Measurements from ENCODE around the gene RGS1. TPM values are rescaled to one million over a fixed set of nuclear protein-coding genes. Genes with fewer than 3 reads are reported as not detected.

The RGS1 gene
- total RNA-seq, 1 donor from 2014 or later, result not detected

- Mint-ChIP-seq H3K4me3 (ENCODE audit: unreplicated experiment) (no peak overlapping the region), H3K4me1 (ENCODE audit: unreplicated experiment) (no peaks in the 10 kb centered on the region), H3K27ac (ENCODE audit: unreplicated experiment) (no peak overlapping the region), H3K36me3 (ENCODE audit: unreplicated experiment) (no peaks in the 10 kb centered on the region), H3K9me3 (ENCODE audit: unreplicated experiment) (no peaks in the 10 kb centered on the region), H3K27me3 (ENCODE audit: unreplicated experiment) (no peaks in the 10 kb centered on the region)
- DNase-seq (ENCODE audit: extremely low spot score, unreplicated experiment), result no peak
- no peak for TF ChIP-seq CTCF (IDR thresholded peaks at IDR 0.05)
Measured at GRCh38 chr1:192592517-192592916, 16.9 kb downstream of the RGS1 start.

GRCh38 chr1:192592981-192593708 lies 17.6 kb downstream of the RGS1 start:
- no peaks in the 10 kb centered on the region for H3K9me3 Mint-ChIP-seq (ENCODE audit: unreplicated experiment)
- no peaks in the 10 kb centered on the region for H3K27me3 Mint-ChIP-seq (ENCODE audit: unreplicated experiment)
- DNase-seq (ENCODE audit: extremely low spot score, unreplicated experiment), result no peak
- no peaks in the 10 kb centered on the region for H3K36me3 Mint-ChIP-seq (ENCODE audit: unreplicated experiment)
- no peaks in the 10 kb centered on the region for H3K4me1 Mint-ChIP-seq (ENCODE audit: unreplicated experiment)
- no peak for TF ChIP-seq CTCF (IDR thresholded peaks at IDR 0.05)
- H3K4me3 Mint-ChIP-seq (ENCODE audit: unreplicated experiment), result no peak overlapping the region
- H3K27ac Mint-ChIP-seq (ENCODE audit: unreplicated experiment), result no peak overlapping the region

GRCh38 chr1:192595299-192595698 lies 19.7 kb downstream of the RGS1 start:
- H3K4me3 Mint-ChIP-seq (ENCODE audit: unreplicated experiment), result no peak overlapping the region
- H3K27me3 Mint-ChIP-seq (ENCODE audit: unreplicated experiment), result no peaks in the 10 kb centered on the region
- no peak for DNase-seq (ENCODE audit: extremely low spot score, unreplicated experiment)
- H3K36me3 Mint-ChIP-seq (ENCODE audit: unreplicated experiment), result no peaks in the 10 kb centered on the region
- H3K27ac Mint-ChIP-seq (ENCODE audit: unreplicated experiment), result no peak overlapping the region
- no peaks in the 10 kb centered on the region for H3K4me1 Mint-ChIP-seq (ENCODE audit: unreplicated experiment)
- H3K9me3 Mint-ChIP-seq (ENCODE audit: unreplicated experiment), result no peaks in the 10 kb centered on the region
- no peak for TF ChIP-seq CTCF (IDR thresholded peaks at IDR 0.05)

- DNase-seq (ENCODE audit: extremely low spot score, unreplicated experiment), result no peak
- Mint-ChIP-seq H3K27me3 (ENCODE audit: unreplicated experiment) (no peaks in the 10 kb centered on the region), H3K4me3 (ENCODE audit: unreplicated experiment) (no peak overlapping the region), H3K9me3 (ENCODE audit: unreplicated experiment) (no peaks in the 10 kb centered on the region), H3K36me3 (ENCODE audit: unreplicated experiment) (no peaks in the 10 kb centered on the region), H3K4me1 (ENCODE audit: unreplicated experiment) (no peaks in the 10 kb centered on the region), H3K27ac (ENCODE audit: unreplicated experiment) (no peak overlapping the region)
- TF ChIP-seq CTCF (IDR thresholded peaks at IDR 0.05), result no peak
Measured at GRCh38 chr1:192598589-192598988, 23.0 kb downstream of the RGS1 start.

DNA sequence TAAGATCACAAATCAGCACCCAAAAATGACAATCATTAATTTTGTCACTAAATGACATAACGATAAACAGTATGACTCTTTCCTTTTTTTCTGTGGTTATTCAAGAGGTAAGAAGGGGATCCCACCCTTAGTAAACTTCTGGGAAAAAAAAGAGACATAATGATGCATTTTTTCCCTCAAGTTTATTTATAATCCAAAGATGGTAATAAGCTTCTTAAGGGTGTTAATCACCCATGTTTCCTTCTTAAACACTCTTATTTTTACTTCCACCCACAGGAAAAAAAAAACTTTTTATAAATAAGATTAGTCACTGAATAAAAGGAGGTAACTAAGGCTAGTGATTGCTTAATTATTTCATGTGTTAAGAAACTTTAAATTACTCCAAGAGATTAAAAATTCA lies 24.7 kb downstream of the RGS1 start:
- Mint-ChIP-seq H3K27me3 (ENCODE audit: unreplicated experiment) (no peaks in the 10 kb centered on the region), H3K4me1 (ENCODE audit: unreplicated experiment) (no peaks in the 10 kb centered on the region), H3K4me3 (ENCODE audit: unreplicated experiment) (no peak overlapping the region), H3K9me3 (ENCODE audit: unreplicated experiment) (no peaks in the 10 kb centered on the region), H3K36me3 (ENCODE audit: unreplicated experiment) (no peaks in the 10 kb centered on the region), H3K27ac (ENCODE audit: unreplicated experiment) (no peak overlapping the region)
- no peak for TF ChIP-seq CTCF (IDR thresholded peaks at IDR 0.05)
- no peak for DNase-seq (ENCODE audit: extremely low spot score, unreplicated experiment)

All from osteocyte (in vitro differentiated cells).